NCI-H1105 treated with DMSO at 0.1 percent for 48 hours (cell line): ENCODE results near the gene MT1HL1.
"Not testable (repeated sequence)": the region's sequence is repeated elsewhere in the genome, so short reads cannot be mapped to it uniquely, and the experiment has no call there.

Experiments
- DNase-seq: peaks from one replicate; lab custom pipeline; 2025; lab: John Stamatoyannopoulos, UW

MT1HL1 gene

DNA sequence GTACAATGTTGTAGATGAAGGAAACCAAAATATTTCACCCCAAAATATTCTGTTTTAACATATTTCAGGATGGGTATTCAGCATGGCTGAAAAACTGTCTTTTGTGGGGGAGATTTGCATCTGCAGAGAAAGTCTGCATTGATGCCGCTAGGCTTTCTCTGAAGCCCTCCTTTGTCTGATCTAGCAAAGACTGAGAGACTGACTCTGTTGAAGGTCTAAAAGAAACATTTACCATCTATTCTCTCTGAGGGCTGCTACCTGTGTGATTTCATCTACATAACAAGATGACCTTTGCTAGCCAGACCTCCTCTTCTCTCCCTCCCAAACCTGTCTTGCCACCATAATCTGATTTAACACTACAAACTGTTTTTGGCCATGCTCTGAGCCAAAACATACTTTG lies 12.4 kb upstream of the MT1HL1 start:
- DNase-seq: no peak

- DNase-seq: no peak
Observed at GRCh38 chr1:237013608-237014007, 9.4 kb upstream of the MT1HL1 start.

DNA sequence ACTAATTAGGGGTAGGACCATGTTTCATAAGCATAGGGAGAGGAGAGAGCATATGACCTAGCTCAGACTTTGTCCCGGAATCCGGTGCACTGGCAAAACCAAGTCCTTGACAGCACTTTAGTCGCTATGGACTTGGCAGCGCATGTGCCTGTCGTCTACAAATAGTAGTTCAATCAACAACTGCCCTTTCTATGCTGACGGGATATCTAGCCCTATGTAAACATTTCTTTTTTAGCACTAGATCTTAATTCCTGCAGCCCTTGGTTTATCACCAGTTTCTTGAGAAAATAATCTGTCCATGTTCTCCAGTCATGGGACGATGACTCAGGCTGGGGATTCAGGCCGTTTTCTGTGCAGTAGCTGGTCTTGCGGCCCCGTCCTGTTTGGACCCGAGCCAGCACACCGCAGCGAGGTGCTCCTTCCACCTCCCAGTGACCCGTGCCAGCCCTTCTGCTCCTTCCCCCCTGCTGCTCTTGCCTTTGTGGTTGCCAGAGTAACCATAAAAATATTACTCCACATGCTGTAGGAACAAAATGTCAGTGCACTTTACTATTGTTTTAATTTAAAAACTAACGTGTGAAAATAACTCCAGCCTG lies 8.6 kb upstream of the MT1HL1 start:
- DNase-seq: peak; percentile 18

GRCh38 chr1:237012361-237012760 lies 8.1 kb upstream of the MT1HL1 start:
- no peak for DNase-seq

DNA sequence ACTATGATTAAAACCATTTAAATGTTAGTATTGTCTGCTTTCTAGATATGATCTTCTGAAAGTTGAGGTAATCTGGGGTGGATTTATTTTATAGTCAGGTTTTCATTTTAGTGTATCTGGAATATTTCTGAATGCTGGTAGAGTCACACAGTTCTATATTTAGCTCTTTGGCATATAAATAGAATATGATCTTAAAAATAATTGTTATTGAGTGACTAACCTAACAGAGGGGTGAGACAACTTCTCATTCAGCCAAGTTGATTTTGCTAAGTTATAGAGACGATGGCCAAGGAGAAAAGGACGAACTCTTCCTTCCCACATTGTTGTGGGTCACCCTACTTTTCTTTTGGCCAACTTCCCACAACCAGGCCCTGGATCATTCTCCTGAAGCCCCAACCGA lies 7.2 kb upstream of the MT1HL1 start:
- no peak for DNase-seq

DNA sequence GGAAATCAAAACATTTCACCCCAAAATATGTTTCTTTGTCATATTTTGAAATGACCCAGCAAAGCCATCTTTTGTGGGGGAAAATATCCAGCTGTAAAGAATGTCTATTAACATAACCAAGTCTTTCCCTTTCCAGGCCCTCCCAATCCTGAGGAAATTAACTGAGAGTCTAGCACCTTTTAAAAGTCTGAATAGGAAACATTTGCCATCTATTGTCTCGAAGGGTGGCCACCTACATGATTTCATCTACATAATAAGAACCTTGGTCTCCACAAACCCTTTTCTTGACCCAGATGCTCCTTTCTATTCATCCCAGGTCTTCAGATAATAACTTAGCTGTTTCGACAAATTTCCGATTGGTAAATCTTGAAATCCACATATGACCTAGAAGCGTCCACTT lies 5.4 kb upstream of the MT1HL1 start:
- no peak for DNase-seq

DNA sequence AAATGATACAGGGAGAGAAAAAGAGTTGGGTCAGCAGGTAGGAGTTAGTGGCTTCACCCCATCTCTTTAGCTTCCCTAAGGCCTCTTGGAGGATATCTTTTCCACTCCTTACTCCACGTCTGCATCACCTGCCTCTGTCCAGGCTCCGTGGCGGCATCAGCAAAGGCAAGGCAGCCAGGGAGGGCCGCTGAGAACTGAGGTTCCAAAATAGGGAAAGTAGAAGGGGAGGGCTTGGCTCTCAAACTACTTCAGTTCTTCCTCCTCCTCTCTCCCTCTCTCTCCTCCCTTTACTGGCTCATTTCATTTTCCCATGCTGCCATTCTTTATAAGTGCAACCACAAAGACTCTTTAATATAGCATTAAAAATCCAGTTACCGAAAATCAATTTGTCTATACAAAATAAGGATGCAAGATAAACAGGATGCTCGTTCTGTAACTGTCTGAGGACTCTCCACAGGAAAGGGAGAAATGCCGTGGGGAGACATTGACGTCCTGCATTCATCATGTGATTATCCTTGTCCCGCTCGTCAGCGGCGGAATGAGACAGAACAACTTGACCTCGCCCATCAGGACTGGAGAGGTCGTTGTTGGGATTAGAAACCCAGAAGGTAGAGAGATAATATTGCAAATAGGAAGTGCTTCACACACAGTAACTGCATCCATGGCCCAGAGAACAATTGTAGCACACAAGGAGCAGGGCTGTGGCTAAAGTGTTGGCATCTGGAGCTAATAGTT lies 3.1 kb upstream of the MT1HL1 start:
- no peak for DNase-seq

DNA sequence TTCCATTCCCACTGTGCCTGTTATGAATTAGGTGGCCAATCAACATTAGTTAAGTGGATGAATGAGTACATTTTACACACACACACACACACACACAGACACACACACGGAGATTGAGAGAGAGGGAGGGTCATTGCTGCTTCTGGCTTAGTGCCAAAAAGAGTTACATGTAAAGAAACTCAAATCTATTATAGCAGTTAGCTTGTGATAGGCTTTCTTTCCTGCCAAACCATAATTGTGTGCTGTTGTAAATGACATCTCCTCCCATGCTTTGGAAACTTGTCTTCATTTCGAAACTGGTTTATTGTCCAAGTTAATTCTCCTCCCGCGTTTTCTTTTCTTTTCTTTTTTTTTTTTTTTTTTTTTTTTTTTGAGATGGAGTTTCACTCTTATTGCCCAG lies 1.4 kb upstream of the MT1HL1 start:
- DNase-seq: peak; percentile 10

GRCh38 chr1:237003516-237003915 lies 725 bp downstream of the MT1HL1 start:
- no peak for DNase-seq

- no peak for DNase-seq
Observed at GRCh38 chr1:237000191-237000590, 4.0 kb downstream of the MT1HL1 start.

DNA sequence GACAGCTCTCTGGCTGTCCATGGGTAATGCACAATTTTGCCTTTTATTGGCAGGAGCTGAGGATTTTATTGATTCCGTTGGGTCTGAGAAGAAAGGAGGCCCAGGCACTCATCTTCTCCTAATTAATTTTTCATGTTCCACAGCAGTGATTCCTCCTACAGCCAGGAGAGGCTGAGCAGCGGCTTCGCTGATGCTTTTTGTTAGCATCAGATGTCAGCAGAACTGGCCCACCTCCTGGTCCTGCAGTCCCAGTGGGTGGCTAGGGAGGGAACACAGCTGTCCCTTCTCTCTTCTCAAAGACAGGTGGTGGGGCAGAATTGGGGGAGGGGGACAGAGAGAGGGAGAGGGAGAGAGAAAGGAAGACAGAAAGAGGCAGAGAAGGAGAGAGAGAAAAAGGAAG lies 5.7 kb downstream of the MT1HL1 start:
- no peak for DNase-seq

GRCh38 chr1:236997882-236998281 lies 6.4 kb downstream of the MT1HL1 start:
- peak; percentile 34 for DNase-seq

GRCh38 chr1:236997361-236997760 lies 6.9 kb downstream of the MT1HL1 start:
- DNase-seq: no peak

- no peak for DNase-seq
Observed at GRCh38 chr1:236994450-236994849, 9.8 kb downstream of the MT1HL1 start.

DNA sequence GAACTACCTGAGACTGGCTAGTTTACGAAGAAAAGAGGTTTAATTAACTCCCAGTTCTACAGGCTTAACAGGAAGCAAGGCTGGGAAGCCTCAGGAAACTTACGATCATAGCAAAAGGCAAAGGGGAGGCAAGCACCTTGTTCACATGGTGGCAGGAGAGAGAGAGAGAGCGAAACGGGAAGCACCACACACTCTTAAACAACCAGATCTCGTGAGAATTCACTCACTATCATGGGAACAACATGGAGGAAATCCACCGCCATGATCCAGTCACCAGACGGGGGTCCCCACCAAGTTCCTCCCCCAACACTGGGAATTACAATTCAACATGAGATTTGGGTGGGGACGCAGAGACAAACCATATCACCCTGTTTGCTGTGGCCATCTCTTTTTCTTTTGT lies 11.8 kb downstream of the MT1HL1 start:
- no peak for DNase-seq

DNA sequence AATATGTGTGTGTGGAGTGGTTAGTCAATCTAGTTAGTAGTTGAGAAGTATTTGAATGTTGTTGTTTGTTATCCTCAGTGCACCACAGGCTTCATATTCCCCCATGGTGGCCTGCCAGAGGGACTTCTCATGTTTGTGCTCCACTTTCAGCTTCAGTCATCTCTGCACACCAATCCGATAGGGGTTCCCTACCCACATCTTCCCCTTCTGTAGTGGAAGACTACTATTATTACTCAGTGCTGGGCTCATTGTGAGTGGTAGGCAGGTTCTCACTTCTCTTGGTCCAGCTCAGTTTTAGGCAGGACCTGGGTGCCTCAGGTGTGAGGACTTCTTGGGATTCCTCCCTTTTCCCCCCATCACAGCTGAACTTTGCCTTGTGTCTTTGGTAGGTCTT lies 14.2 kb downstream of the MT1HL1 start:
- no peak for DNase-seq

DNA sequence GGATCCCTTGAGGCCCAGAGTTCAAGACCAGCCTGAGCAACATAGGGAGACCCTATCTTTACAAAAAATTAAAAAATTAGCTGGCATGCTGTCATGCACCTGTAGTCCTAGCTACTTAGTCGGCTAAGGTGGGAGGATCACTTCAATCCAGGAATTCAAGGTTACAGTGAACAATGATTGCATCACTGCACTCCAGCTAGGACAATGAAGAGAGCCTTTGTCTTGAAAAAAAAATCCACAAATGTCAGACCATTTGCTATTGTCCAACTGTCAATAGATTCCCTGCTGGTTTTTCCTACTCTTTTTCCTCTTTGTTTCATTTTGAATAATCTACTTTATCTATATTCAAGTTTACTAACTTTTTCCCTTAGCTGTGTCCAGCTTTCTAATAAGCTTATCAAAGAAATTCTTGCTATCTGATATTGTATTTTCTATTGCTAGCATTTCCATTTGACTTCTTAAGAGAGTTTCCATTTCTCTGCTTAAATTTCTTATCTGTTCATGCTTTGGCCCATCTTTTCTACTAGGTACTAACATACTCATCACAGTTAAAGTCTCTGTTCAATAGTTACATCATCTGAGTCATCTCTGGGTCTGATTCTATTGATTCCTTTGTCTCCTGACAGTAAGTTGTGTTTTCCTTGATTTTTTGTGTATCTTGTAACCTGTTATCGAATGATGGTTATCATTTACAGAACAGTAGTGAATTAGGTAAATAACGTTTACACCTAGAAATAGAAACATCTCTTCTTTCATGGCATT lies 14.8 kb downstream of the MT1HL1 start:
- DNase-seq: no peak

DNA sequence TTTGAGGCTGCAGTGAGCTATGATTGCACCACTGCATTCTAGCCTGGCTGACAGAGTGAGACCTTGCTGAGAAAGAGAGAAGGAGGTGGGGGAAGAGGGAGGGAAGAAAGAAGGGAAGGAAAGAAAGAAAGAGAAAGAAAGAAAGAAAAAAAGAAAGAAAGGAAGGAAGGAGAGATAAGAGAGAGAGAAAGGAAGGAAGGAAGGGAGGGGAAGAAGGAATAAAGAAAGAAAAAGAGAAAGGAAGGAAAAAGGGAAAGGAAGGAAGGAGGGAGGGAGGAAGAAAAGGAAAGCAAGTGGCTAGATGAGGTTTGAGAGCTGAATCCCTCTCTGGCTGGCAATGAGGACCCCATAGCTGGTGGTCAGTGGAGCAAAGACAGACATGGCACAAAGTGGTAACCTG lies 20.4 kb downstream of the MT1HL1 start:
- no peak for DNase-seq

DNA sequence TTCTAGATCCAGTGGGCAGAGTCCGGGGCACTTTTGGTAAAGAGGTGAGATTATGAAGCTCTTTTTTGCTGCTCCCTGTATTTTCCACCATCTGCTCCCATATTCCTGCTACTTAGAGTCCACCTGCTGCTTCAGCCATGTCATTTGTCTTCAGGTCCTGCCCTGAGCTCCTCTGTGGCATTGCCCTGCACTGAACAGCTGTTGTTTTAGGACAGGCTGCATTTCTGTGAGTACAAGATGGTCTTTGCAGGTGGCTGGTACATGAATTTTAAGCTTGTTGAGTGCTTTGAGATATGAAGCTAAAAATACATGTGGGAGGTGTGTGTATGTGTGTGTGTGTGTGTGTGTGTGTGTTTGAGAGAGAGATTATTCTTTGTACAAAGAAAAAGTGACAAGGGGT lies 21.9 kb downstream of the MT1HL1 start:
- no peak for DNase-seq

DNA sequence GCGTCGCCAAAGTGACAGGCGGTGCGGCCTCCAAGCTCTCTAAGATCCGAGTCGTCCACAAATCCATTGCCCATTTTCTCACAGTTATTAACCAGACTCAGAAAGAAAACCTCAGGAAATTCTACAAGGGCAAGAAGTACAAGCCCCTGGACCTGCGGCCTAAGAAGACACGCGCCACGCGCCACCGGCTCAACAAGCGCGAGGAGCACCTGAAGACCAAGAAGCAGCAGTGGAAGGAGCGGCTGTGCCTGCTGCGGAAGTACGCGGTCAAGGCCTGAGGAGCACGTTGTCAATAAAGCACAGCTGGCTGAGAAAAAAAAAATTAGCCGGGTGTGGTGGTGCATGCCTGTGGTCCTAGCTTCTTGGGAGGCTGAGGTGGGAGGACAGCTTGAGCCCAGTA lies 22.8 kb downstream of the MT1HL1 start:
- not testable (repeated sequence) for DNase-seq

DNA sequence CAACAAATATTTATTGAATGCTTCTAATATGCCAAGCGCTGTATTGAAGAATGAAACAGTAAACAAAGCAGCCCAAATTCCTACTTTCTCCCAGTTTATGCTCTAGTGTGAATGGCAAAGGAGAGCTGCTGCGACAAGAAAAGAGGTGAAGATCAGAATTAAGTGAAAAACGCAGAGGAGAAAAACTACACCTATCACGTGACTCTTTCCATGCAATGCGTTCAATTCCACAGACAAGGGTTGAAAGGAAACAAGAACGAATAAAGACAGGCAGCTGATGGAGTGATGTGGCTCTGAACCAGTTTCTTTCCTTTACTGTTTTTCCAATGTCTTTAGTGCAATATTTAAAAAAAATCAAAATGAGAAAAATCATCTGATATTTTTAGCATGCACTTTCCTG lies 23.6 kb downstream of the MT1HL1 start:
- DNase-seq: no peak

- DNase-seq: no peak
Observed at GRCh38 chr1:236979149-236979900, 24.9 kb downstream of the MT1HL1 start.

GRCh38 chr1:236978740-236979139 lies 25.5 kb downstream of the MT1HL1 start:
- no peak for DNase-seq
